A549 treated with CpdA at 1 μM for 4 hours (cell line): Measurements from ENCODE around the gene SLC44A5. TPM values are rescaled to one million over a fixed set of nuclear protein-coding genes. Genes with fewer than 3 reads are reported as not detected.

ENCODE experiments used
- total RNA-seq: library from RNA; stranded (reverse); fragments of 200-300 nt; extraction: Qiagen RNA extraction; gene quantifications from 5 replicates; pipeline ENCODE4 v1.2.3, GENCODE V29; 2022; ENCODE audit warnings: low read depth

The SLC44A5 gene
- 0.05 to 0.10 TPM (median 0.06 TPM) in 5 replicates for total RNA-seq

GRCh38 chr1:75611014-75611413 lies at the start of gene SLC44A5:
Gene SLC44A5 (minus strand): TSS chr1:75611114. CDS start chr1:75541447, 69,667 bp downstream.

Other genes starting within 250 kb of the SLC44A5 start
- gene ACADM, start 113.6 kb upstream of the SLC44A5 start, total RNA-seq = 26.1 to 43.6 TPM (median 32.0 TPM) in 5 replicates
- 71.1 to 102 TPM (median 73.3 TPM) in 5 replicates for gene RABGGTB, start 175.1 kb upstream of the SLC44A5 start, total RNA-seq
- gene MSH4, start 185.8 kb upstream of the SLC44A5 start, total RNA-seq = 0.01 TPM in 1 of 5 replicates, not detected in the others